ENCODE data around the gene FGF14. TPM values are rescaled to one million over a fixed set of nuclear protein-coding genes. Genes with fewer than 3 reads are reported as not detected.

The FGF14 gene
- polyA plus RNA-seq, 1 of the 3 experiments (the other 2 are of a cell fraction): 0.20 TPM

GRCh38 chr13:101970341-101970740 is 431.5 kb downstream of the FGF14 start:
- CTCF ChIA-PET: no interaction called here

More at GRCh38 chr13:101970341-101970740, 431.5 kb downstream of the FGF14 start:
- Histone ChIP-seq H3K27ac (ENCODE audit: low read depth in 2 of 2, low read length in 1 of 2) (no peak overlapping the region), H4K20me1 (ENCODE audit: insufficient read depth) (no peaks in the 10 kb centered on the region), H3K4me3 (ENCODE audit: low read depth in 2 of 2, low read length in 1 of 2) (no peak overlapping the region), H3K36me3 (replicated peaks in 1 of 2; ENCODE audit: control insufficient read depth in 1 of 2, insufficient read depth in 2 of 2, low read length in 1 of 2) (no peaks in the 10 kb centered on the region), H3K9ac (no peak overlapping the region), H3K79me2 (ENCODE audit: insufficient read depth) (no peaks in the 10 kb centered on the region), H3K9me3 (no peaks in the 10 kb centered on the region), H3K4me2 (no peak overlapping the region), H3F3A (replicated peaks; ENCODE audit: insufficient read depth) (no peaks in the 10 kb centered on the region), H3K9me2 (no peaks in the 10 kb centered on the region), H3K4me1 (ENCODE audit: control insufficient read depth in 1 of 2, insufficient read depth in 2 of 2, low read depth in 1 of 2, low read length in 1 of 2) (peaks cover 0 to 8% of the 10 kb centered on the region in 2 experiments; a peak in 2 of 4 replicates), H3K27me3 (ENCODE audit: insufficient read depth) (no peaks in the 10 kb centered on the region; the same call in 1 of the 2 replicates), H2AFZ (ENCODE audit: low read depth) (no peak overlapping the region)
- no peak for DNase-seq
- POLR2A ChIA-PET: no interaction called here
- 52% methylated on average over 2 of the region's 2 CpGs for WGBS (ENCODE audit: low lambda C conversion rate)
- no peak for TF ChIP-seq REST (IDR thresholded peaks at IDR 0.05; ENCODE audit: low read depth, low read length)
- TF ChIP-seq RCOR1 (IDR thresholded peaks at IDR 0.05; ENCODE audit: low read length): no peak
- no peak for TF ChIP-seq YY1 (IDR thresholded peaks at IDR 0.05; ENCODE audit: low read depth)
- no peak for TF ChIP-seq TEAD4 (IDR thresholded peaks at IDR 0.05; ENCODE audit: borderline replicate concordance, insufficient read depth)
- TF ChIP-seq CHD2 (IDR thresholded peaks at IDR 0.05; ENCODE audit: low read length, partially characterized antibody): no peak
- TF ChIP-seq MEF2A (IDR thresholded peaks at IDR 0.05; ENCODE audit: borderline replicate concordance, low read depth): no peak
- TF ChIP-seq ZBTB33 (IDR thresholded peaks at IDR 0.05; ENCODE audit: borderline replicate concordance, low read depth): no peak
- TF ChIP-seq MAX (IDR thresholded peaks at IDR 0.05; ENCODE audit: low read depth): no peak
- no peak for TF ChIP-seq TCF12 (IDR thresholded peaks at IDR 0.05)
- TF ChIP-seq EZH2phosphoT487 (IDR thresholded peaks at IDR 0.05; ENCODE audit: borderline replicate concordance, low read depth): no peak
- no peak for TF ChIP-seq FOXM1 (IDR thresholded peaks at IDR 0.05; ENCODE audit: low read depth)
- TF ChIP-seq EP300 (IDR thresholded peaks at IDR 0.05; ENCODE audit: borderline replicate concordance in 1 of 2, low read depth in 1 of 2, low read length in 1 of 2): no peak
- no peak for TF ChIP-seq RXRA (IDR thresholded peaks at IDR 0.05; ENCODE audit: borderline replicate concordance, low read depth)
- TF ChIP-seq NFIC (IDR thresholded peaks at IDR 0.05; ENCODE audit: borderline replicate concordance): no peak
- no peak for TF ChIP-seq FOXJ3 (CRISPR knock-in tag; IDR thresholded peaks at IDR 0.05)
- no peak for TF ChIP-seq TAF1 (IDR thresholded peaks at IDR 0.05; ENCODE audit: borderline replicate concordance, low read depth, low read length)
- TF ChIP-seq USF1 (IDR thresholded peaks at IDR 0.05; ENCODE audit: borderline replicate concordance, low read depth): no peak
- TF ChIP-seq POLR2AphosphoS5 (IDR thresholded peaks at IDR 0.05; ENCODE audit: low read depth, low read length): no peak

Measured in SK-N-SH (cell line).